DMS53 treated with DMSO at 0.1 percent for 48 hours (cell line): ENCODE data around the gene CLTB.

Experiments used
- DNase-seq: peaks from one replicate; lab custom pipeline; 2025; ENCODE audit not compliant: unreplicated experiment; lab: John Stamatoyannopoulos, UW

The CLTB gene

GRCh38 chr5:176355400-176356178 is 60.8 kb downstream of the CLTB start:
- no peak for DNase-seq

DNA sequence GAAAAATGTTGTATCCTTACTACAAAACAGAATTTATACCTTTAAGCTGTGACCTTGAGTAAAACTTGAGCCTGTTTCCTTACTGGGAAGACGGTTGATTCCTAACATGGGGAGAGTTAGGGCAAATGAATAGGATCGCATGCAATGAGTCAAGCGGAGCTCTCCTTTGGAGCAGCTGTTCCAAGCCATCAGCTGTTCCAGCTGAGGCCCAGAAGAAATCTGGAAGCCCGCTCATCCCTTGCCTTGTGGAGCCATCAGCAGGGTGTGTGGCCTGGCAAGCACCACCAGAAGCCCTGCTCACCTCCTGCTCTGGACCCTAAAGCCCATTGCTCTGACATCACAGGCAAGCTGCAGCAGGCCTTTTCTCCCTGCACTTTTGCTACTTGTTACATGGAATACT is 62.8 kb downstream of the CLTB start:
- DNase-seq: no peak

GRCh38 chr5:176352116-176352878 is 64.0 kb downstream of the CLTB start:
- DNase-seq: no peak

DNA sequence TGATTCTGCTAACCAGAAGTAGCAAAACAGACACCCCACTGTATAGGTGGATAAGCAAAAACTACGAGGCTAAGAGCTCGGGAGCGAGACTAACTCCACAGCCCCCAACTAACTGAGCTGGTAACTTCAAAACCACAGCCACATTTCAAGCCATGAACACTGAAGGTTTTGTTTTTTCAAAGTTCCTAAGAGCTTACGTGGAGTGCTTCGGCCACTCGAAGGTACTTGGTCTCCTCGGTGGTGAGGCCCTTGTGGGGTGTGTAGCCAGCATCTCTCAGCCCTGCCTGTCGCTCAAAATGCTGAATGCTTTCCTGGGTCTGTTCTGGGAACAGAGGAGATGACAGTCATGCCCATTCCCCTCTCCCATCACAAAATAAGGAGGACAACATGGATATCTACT is 65.9 kb downstream of the CLTB start:
- no peak for DNase-seq

- no peak for DNase-seq
Observed at GRCh38 chr5:176342766-176343458, 73.4 kb downstream of the CLTB start.
